Subcutaneous abdominal adipose tissue (tissue), 5 donors: ENCODE measurements around the gene AMOTL2.

ENCODE experiments used
- H3K27ac ChIP-seq: one replicate; pipeline ENCODE4 v1.7.0; 2013; ENCODE audit warnings: low read depth, mild to moderate bottlenecking, inconsistent platforms, low read length, moderate library complexity
- H3K27me3 ChIP-seq, 5 donors: one replicate each; pipeline ENCODE4 v1.7.0; 2013; ENCODE audit warnings: low read length in 5 of 5, inconsistent platforms in 1 of 5; ENCODE audit not compliant: control insufficient read depth in 5 of 5, insufficient read depth in 4 of 5
- H3K36me3 ChIP-seq, 5 donors: one replicate each; pipeline ENCODE4 v1.7.0; 2013; ENCODE audit warnings: low read length in 5 of 5; ENCODE audit not compliant: control insufficient read depth in 5 of 5, insufficient read depth in 5 of 5
- H3K4me1 ChIP-seq, 5 donors: one replicate each; pipeline ENCODE4 v1.7.0; 2013; ENCODE audit warnings: low read length in 5 of 5, mild to moderate bottlenecking in 3 of 5, moderate library complexity in 1 of 5; ENCODE audit not compliant: control insufficient read depth in 5 of 5, insufficient read depth in 5 of 5
- H3K4me3 ChIP-seq, 5 donors: one replicate each; pipeline ENCODE4 v1.7.0; 2013; ENCODE audit warnings: low read length in 5 of 5, low read depth in 1 of 5
- H3K9ac ChIP-seq, 5 donors: one replicate each; pipeline ENCODE4 v1.7.0; 2013; ENCODE audit warnings: low read length in 5 of 5, mild to moderate bottlenecking in 4 of 5, moderate library complexity in 3 of 5
- H3K9me3 ChIP-seq, 5 donors: one replicate each; pipeline ENCODE4 v1.7.0; 2013; ENCODE audit warnings: low read length in 5 of 5; ENCODE audit not compliant: control insufficient read depth in 5 of 5
- donor health status: healthy.
- donor health status: healthy.
- donor health status: healthy.
- donor health status: healthy.
- donor health status: healthy.

AMOTL2 gene

DNA sequence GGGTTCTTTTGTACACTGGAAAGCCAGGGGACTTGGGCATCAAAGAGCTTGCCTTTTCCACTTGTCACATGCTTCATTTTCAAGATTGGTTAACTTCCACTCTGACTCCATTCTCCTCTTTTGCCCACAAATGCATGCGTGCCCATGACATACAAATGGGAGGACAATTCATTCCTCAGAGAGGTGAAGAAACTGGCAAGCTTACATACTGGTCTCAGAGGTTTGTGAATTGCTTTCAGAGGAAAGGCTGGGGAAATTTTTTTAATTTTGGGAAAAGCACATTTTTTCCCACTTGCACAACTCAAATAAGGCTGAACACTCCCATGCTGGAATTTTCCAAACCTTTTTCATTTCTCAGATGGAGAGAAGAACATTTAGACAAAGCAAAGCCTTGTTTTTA is 20.9 kb upstream of the AMOTL2 start:
- no peak overlapping the region for H3K4me3 ChIP-seq
- no peaks in the 10 kb centered on the region for H3K9me3 ChIP-seq
- H3K27me3 ChIP-seq = no peaks in the 10 kb centered on the region
- peak overlapping the region in 2 of 5 donors; percentile 45 to 68 for H3K9ac ChIP-seq
- no peaks in the 10 kb centered on the region for H3K36me3 ChIP-seq
- H3K4me1 ChIP-seq = peaks cover 7 to 50% (median 39%) of the 10 kb centered on the region in 5 donors
- peak overlapping the region; percentile 43 for H3K27ac ChIP-seq

DNA sequence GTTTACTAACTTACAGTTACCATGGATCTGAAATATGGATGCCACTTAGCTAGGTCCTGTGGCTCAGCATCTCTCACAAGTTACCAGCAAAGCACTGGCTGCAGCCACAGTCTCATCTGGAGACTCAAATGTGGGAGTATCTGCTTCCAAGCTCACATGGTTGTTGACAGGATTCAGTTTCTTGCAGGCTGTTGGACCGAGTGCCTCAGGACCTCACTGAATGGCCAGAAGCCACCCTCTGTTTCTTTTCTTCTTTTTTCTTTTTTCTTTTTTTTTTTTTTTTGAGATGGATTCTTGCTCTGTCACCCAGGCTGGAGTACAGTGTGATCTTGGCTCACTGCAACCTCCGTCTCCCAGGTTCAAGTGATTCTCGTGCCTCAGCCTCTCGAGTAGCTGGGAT is 20.1 kb upstream of the AMOTL2 start:
- Histone ChIP-seq H3K27me3 (no peaks in the 10 kb centered on the region), H3K9ac (no peak overlapping the region), H3K27ac (peak overlapping the region; percentile 43), H3K4me3 (no peak overlapping the region), H3K4me1 (peaks cover 7 to 50% (median 39%) of the 10 kb centered on the region in 5 donors), H3K9me3 (peaks cover 0 to 4% (median 3%) of the 10 kb centered on the region in 5 donors), H3K36me3 (no peaks in the 10 kb centered on the region)

DNA sequence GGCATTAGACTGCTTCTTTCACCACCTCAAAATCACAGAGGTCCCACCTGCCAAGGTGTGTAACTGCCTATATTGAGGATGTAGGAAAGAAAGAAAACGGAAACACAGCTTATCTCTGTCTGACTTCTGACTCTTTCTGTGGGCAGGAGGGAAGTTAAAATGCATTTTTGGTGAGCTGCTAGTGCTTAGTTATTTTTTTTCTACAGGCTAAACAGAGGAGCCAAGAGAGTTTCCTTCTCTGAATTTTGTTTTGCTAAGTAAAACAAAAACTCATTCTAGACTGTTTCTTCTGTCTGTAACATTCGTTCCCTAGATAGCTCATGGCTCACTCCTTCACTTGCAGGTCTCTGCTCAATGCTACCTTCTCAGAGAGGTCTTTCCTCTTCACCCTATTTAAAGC is 18.8 kb upstream of the AMOTL2 start:
- peaks cover 7 to 50% (median 39%) of the 10 kb centered on the region in 5 donors for H3K4me1 ChIP-seq
- no peak overlapping the region for H3K9ac ChIP-seq
- H3K27me3 ChIP-seq = no peaks in the 10 kb centered on the region
- H3K9me3 ChIP-seq = peaks cover 0 to 4% (median 3%) of the 10 kb centered on the region in 5 donors
- no peak overlapping the region for H3K4me3 ChIP-seq
- H3K27ac ChIP-seq = peak overlapping the region; percentile 38
- no peaks in the 10 kb centered on the region for H3K36me3 ChIP-seq

DNA sequence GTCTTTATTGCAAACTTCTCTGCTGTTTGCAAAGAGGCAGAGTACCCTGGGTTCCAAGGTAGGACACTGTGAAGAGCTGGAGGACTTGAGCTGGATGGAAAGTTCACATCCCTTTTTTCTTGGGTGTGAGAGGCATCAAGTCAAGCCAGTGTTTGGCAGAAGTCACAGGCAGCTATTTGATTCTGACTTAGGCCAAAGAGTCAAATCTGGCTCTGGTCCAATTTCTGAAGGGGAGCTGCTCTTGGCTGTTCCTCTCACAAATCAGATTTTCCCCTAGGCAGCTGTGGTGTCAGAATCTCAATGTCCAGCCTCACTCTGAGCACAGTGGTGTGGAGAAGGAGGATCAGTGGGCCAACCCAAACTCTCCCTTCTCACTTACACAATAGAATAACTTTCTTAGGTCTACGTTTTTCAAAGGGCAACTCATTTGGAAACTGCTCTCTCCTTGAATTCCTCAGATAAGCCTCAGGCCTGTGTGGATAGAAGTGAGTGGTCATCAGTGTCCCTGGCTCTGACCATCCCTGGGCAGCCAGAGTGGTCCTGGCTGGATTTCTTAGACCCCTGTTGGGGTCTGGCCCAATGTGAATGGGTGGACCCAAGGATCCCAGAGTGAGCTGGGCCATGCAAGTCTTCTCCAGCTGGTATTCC is 18.2 kb upstream of the AMOTL2 start:
- H3K36me3 ChIP-seq = no peaks in the 10 kb centered on the region
- no peak overlapping the region for H3K9ac ChIP-seq
- peak overlapping the region; percentile 38 for H3K27ac ChIP-seq
- H3K27me3 ChIP-seq = no peaks in the 10 kb centered on the region
- H3K4me1 ChIP-seq = peaks cover 7 to 50% (median 39%) of the 10 kb centered on the region in 5 donors
- no peak overlapping the region for H3K4me3 ChIP-seq
- peaks cover 0 to 4% (median 3%) of the 10 kb centered on the region in 5 donors for H3K9me3 ChIP-seq

DNA sequence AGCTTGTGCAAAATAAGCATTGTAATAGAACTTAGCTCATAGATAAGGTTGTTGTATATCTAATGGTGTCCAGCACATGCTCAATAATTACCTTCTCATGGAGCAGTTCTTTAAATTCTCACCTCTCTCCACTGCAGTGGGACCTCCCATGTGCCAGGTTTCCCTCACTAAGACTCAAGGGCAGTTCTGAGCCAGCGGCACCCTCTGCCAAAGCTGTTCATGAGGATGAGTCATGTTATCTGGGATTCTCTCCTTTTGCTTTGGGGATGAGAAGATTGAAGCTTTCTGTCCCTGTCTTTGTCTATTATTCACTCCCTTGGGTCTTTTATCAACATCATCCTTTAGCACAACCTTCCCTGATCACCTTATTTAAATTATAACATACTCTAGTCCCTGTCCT is 15.6 kb upstream of the AMOTL2 start:
- H3K9ac ChIP-seq = no peak overlapping the region
- no peak overlapping the region for H3K4me3 ChIP-seq
- no peaks in the 10 kb centered on the region for H3K36me3 ChIP-seq
- H3K27me3 ChIP-seq = no peaks in the 10 kb centered on the region
- peaks cover 0 to 4% (median 3%) of the 10 kb centered on the region in 5 donors for H3K9me3 ChIP-seq
- no peak overlapping the region for H3K27ac ChIP-seq
- peaks cover under 1 to 27% (median 20%) of the 10 kb centered on the region in 5 donors for H3K4me1 ChIP-seq

DNA sequence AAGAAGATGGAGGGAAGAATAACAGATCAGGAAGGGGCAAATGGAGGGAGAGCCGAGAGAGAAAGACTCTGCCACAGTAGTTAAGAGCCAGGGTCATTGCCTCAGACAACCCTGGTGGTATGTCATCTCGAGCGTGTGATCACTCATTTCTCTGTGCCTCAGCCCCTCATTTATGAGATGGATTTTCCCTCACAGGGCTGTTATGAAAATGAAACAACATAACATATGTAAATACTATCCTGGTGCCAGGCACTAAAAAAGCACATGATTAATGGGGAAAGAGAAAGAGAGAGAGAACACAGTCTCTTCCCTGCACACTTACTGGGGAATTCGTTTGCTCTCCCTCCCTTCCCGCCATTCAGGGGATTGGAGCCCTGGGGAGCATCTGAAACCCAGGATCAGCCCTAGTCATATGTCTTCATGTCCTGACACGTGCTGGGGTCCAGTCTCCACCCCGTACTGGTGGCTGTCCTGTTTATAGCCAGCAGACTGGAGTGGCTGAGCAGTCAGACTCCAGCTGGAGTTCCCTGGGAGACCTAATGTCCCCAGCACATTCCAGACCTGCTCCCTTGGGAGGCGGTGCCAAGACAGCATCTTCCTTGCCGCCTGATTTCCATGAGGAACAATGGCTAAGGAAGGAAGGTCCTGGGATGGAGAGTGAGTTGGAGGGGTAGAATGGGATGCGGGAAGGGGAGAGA is 14.7 kb upstream of the AMOTL2 start:
- H3K9ac ChIP-seq = no peak overlapping the region

DNA sequence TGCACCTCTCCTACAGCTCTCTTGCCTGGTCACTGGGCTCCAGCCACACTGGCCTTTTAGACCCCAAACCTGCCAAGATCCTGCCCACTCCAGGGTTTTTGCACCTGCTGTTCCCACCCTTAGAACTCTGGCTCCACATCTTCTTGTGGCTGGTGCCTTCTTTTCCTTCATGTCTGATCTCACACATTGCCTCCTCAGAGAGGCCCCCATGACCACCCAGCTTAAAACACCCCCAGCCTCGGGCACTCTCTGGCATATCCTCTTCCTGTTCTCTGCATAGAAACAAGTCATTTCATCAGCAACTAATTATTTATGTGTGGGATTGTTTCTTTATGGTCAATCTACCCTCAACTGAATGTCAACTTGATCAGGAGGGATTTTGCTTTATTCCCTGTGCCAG is 14.0 kb upstream of the AMOTL2 start:
- Histone ChIP-seq H3K4me1 (peaks cover 0 to 17% (median 12%) of the 10 kb centered on the region in 5 donors), H3K9ac (no peak overlapping the region), H3K4me3 (no peak overlapping the region), H3K36me3 (no peaks in the 10 kb centered on the region), H3K9me3 (peaks cover 0 to 4% (median 3%) of the 10 kb centered on the region in 5 donors), H3K27ac (no peak overlapping the region), H3K27me3 (no peaks in the 10 kb centered on the region)

More for the DNA sequence above, 14.7 kb upstream of the AMOTL2 start:
- Histone ChIP-seq H3K4me3 (no peak overlapping the region), H3K9me3 (peaks cover 0 to 4% (median 3%) of the 10 kb centered on the region in 5 donors), H3K4me1 (peaks cover 0 to 20% (median 15%) of the 10 kb centered on the region in 5 donors), H3K36me3 (no peaks in the 10 kb centered on the region), H3K27ac (no peak overlapping the region), H3K27me3 (no peaks in the 10 kb centered on the region)

DNA sequence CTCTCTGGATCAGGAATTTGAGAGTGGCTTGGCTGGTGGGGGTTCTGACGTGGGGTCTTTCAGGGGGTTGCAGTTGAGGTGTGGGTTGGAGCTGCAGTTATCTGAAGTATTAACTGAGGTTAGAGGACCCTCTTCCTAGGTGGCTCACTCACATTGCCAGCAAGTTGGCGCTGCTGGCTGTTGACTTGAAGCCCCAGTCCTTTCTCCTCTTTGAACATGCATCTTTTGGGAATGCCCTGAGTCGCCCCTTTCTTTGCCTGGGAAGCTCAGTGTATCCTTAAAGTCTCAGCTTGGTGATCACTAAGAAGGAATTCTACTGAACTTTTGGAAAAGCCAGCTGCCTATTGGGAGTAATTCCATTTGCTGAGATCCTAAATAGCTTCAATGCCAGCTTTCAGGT is 13.0 kb upstream of the AMOTL2 start:
- Histone ChIP-seq H3K27me3 (no peaks in the 10 kb centered on the region), H3K36me3 (no peaks in the 10 kb centered on the region), H3K27ac (no peak overlapping the region), H3K9ac (no peak overlapping the region), H3K4me1 (peaks cover 0 to 7% (median 3%) of the 10 kb centered on the region in 5 donors), H3K4me3 (no peak overlapping the region), H3K9me3 (peaks cover 0 to 4% (median 3%) of the 10 kb centered on the region in 5 donors)

DNA sequence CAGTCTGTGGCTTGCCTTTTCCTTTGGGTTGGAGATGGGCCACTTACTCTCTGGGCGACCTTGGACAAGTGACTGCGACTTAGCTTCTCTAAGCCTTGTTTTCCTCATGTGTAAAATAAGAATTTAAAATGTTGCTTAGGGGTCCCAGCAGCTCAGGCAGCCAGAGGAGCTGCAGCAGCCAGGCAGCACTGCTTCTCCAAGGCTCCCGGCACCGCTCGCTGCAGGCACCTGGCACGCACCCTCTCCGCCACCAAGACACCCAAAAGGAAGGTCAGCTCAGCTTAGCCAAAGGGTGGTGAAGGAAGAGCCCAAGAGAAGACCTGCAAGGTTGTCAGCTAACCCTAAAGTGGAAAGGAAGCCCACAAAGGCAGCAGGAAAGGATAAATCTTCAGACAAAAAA is 10.7 kb upstream of the AMOTL2 start:
- no peak overlapping the region for H3K9ac ChIP-seq
- H3K4me1 ChIP-seq = peaks cover 0 to 14% (median 10%) of the 10 kb centered on the region in 5 donors
- no peak overlapping the region for H3K4me3 ChIP-seq
- no peaks in the 10 kb centered on the region for H3K27me3 ChIP-seq
- H3K9me3 ChIP-seq = peaks cover 0 to 3% (median 3%) of the 10 kb centered on the region in 5 donors
- no peak overlapping the region for H3K27ac ChIP-seq
- no peaks in the 10 kb centered on the region for H3K36me3 ChIP-seq

DNA sequence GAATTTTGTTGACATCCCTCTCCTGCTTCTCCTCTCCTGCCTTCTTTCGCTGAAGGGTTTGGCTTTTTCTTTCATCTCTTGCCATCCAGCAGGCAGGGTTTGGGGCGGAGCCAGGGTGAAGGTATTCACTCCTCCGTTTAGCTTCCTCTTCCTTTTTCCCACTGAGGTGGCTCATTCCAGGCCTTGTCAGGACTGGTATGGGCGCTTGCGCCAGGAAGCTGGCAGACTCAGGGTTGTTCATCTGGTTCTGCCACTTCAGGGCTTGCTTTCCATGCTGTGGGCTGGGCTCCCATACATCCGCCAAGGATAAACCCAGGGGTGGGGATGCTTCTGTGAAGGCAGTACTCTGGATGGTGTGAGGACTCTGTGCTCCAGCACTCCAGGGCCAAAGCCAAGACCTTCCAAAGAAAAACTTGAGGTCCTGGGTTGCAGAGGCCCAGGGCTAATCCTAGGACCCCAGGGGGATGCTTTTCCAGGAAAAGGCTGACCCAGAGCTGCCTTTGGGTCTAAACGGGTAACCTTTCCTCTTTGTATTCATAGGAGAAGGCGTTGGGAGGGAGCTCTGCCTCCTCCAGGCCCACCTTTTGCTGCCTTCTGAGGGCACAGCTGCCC is 7.7 kb upstream of the AMOTL2 start:
- H3K4me3 ChIP-seq = no peak overlapping the region
- no peaks in the 10 kb centered on the region for H3K36me3 ChIP-seq
- H3K4me1 ChIP-seq = peaks cover 4 to 21% (median 14%) of the 10 kb centered on the region in 5 donors
- H3K9me3 ChIP-seq = no peaks in the 10 kb centered on the region
- H3K27me3 ChIP-seq = no peaks in the 10 kb centered on the region
- no peak overlapping the region for H3K9ac ChIP-seq
- peak overlapping the region; percentile 20 for H3K27ac ChIP-seq
